Hindlimb muscle (tissue), 1 donor: ENCODE data around the gene NIN. TPM values are rescaled to one million over a fixed set of nuclear protein-coding genes. Genes with fewer than 3 reads are reported as not detected.

ENCODE experiments used
- DNase-seq: peaks from one replicate; pipeline ENCODE4 v3.0.0-alpha.2; 2013
- polyA plus RNA-seq: library from polyadenylated mRNA; unstranded; fragments of 120-200 nt; gene quantifications from one replicate; pipeline ENCODE4 v1.2.1, GENCODE V29; 2013; ENCODE audit not compliant: insufficient read length

Gene NIN, protein sequence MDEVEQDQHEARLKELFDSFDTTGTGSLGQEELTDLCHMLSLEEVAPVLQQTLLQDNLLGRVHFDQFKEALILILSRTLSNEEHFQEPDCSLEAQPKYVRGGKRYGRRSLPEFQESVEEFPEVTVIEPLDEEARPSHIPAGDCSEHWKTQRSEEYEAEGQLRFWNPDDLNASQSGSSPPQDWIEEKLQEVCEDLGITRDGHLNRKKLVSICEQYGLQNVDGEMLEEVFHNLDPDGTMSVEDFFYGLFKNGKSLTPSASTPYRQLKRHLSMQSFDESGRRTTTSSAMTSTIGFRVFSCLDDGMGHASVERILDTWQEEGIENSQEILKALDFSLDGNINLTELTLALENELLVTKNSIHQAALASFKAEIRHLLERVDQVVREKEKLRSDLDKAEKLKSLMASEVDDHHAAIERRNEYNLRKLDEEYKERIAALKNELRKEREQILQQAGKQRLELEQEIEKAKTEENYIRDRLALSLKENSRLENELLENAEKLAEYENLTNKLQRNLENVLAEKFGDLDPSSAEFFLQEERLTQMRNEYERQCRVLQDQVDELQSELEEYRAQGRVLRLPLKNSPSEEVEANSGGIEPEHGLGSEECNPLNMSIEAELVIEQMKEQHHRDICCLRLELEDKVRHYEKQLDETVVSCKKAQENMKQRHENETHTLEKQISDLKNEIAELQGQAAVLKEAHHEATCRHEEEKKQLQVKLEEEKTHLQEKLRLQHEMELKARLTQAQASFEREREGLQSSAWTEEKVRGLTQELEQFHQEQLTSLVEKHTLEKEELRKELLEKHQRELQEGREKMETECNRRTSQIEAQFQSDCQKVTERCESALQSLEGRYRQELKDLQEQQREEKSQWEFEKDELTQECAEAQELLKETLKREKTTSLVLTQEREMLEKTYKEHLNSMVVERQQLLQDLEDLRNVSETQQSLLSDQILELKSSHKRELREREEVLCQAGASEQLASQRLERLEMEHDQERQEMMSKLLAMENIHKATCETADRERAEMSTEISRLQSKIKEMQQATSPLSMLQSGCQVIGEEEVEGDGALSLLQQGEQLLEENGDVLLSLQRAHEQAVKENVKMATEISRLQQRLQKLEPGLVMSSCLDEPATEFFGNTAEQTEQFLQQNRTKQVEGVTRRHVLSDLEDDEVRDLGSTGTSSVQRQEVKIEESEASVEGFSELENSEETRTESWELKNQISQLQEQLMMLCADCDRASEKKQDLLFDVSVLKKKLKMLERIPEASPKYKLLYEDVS (N-terminal part only)
- polyA plus RNA-seq, result 39.1 TPM

DNA sequence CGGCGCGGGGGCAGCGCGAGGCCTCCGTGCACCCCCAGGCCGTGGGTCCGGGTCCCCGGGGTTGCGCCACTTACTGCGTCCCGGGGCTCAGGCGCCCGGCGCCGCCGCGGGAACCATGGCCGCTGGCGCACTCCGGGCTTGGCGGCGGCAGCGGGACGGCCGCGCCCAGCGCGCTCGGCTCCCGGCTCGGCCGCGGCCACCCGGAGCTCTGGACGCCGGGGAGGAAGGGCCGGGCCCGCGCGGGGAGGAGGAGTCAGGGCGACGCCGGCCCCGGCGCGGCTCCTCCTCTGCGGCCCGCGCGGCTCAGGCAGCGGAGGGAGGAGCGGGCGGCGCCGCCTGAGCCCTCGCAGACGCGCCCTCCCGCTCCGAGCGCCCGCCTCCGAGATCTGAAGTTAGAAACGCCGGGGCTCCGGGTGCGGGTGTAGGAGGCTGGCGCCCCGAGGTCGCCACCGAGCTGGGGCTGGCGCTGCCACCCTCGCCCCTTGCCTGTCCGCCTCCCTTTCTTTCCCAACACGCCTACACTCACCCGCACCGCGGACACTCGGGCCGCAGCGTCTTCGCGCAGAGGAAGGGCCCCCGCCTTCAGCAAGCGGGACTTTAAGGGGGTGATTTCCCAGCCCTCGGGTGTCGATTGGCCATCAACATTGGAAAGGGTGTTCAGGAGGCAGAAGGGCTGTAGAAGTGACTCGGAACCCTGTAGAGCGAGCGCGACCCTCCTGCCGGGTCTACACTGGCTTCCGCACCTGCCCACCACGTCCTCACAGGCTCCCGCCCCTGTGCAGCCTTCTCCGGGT is at the start of gene NIN:
TSS of gene NIN (minus strand) at position 231 of the 794 bp plus-strand sequence. CDS start 9,106 bp downstream, outside the sequence.
- DNase-seq, result peak; percentile 90

DNA sequence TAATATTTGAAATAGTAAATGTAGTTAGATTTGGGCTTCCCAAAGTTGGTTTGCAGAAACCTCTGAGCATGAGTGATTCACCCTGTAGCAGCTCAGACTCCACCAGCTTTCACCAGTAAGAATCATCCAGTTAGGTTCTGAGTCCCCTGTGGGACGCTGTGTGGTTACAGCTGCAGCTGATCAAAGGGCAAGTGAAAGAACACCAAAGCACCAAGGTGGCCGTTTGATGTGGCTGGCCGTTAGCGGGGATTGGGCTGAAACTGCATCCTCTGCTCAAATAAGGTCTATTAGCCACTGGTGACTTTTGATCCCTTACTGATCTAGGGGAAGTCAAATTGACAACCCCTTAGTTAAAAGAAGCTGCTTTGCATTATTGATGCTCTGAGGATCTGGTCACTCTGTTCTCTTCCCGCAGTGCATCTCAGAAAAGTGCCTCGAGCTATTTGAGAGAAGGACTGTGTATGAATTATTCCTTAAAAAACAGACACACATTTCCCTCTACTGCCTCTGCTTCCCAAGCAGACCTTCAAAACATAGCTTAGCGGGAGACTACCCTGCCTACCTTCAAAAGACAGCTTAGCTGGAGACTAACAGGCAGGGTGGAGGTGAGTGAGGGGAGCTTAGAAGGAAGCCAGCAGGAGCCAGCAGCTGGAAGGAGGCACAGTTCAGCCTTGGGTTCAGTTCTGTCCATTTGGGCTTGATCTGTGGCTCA is 44.6 kb upstream of the NIN start:
- DNase-seq, result no peak

- no peak for DNase-seq
Observed at GRCh38 chr14:50874757-50875156, 43.8 kb upstream of the NIN start.

- peak; percentile 4 for DNase-seq
Observed at GRCh38 chr14:50871914-50872732, 41.2 kb upstream of the NIN start, which contains the start of gene ABHD12B. ABHD12B (plus strand) TSS chr14:50872053; CDS start chr14:50872175, 122 bp downstream.

GRCh38 chr14:50871228-50871627 is 40.3 kb upstream of the NIN start:
- DNase-seq, result no peak

DNA sequence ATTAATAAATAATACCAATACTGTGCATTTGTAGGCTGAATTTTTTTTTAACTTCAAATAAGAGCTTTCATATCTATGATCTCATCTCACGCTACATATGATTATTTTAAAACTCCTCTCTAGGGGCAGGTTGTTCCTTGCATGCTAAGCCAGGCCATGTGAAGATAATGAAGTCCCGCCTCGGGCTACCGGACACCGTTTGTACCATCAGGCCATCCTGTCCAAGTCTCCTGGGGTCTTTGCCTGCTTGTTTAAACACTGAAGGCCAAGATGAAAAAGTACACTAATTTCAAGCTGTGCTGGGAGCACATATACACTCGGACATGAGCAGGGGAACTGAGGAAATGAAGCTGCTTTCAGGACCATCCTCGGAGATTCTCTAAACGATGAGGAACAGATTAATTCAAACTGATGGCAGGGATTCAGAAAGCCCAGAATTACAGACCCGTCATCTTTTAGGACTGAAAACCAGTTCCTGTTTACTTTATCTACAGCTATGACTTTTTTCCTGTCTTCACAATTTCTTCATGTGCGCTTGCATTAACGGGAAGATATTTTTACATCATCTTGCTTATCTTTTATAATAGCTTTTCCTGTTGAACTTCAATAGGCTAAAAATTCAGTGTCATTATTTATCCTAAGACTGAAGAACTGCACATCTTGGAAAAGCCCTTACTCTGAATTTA is 34.6 kb upstream of the NIN start:
- DNase-seq, result no peak

DNA sequence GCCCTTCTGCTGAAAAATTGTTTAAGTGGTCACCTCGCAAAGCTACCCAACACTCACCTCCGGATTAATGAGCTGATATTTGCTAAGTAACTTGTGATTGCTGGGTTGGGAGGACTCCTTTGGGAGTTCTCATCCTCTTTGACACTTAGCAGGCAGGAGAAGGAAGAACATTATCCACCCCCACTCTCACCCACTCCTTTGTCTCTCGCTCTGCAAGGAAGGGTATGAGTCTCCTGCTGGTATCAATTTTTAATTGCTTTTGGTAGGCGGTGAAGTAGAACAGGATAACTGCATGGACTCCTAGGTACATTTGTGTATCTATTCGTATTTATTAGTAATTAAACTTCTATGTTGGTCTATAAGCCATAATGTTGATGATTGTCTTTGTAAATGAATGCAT is 34.0 kb upstream of the NIN start:
- no peak for DNase-seq

- DNase-seq, result no peak
Observed at GRCh38 chr14:50864237-50864636, 33.3 kb upstream of the NIN start.

- no peak for DNase-seq
Observed at GRCh38 chr14:50862036-50862570, 31.1 kb upstream of the NIN start.

GRCh38 chr14:50860478-50861086 is 29.6 kb upstream of the NIN start:
- DNase-seq, result peak; percentile 82

DNA sequence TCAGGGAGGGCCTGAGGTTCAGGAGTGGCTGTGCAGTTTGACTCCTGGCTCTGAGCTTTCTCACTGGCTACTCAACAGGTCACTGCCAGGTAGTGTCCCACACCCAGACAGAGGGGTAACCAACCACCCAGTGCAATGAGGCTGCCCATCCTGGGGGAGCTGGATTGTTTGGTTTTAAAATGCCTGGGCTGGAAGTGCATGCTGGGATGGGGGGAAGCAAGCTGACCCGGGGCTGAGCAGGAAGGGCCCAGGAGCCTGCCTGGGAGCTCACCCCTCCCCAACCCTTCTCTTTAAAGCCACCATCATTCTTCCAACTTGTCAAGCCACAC is 28.3 kb upstream of the NIN start:
- no peak for DNase-seq

GRCh38 chr14:50856660-50857059 is 25.7 kb upstream of the NIN start:
- DNase-seq, result no peak

GRCh38 chr14:50855558-50855957 is 24.6 kb upstream of the NIN start:
- no peak for DNase-seq

DNA sequence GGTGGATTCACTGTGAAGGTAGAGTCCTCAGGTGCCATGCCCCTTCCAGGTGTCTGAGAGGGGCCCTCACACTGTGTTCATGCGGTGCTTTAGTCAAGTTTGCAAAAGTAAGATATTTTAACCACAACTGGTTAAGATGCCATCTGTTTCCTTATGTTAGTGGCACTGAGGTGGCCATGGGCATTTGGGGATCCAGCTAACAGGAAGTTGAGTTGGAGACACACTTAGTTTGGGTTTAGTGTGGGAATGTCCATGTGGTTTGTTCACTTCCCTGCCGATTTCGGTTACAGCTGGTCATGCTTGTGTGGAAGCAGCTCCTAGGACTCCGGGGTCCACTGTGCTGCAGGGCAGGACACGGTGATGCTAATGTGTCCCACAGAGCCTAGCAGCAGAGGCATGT is 23.6 kb upstream of the NIN start:
- DNase-seq, result no peak

GRCh38 chr14:50853891-50854290 is 22.9 kb upstream of the NIN start:
- no peak for DNase-seq

GRCh38 chr14:50846226-50846880 is 15.4 kb upstream of the NIN start:
- no peak for DNase-seq

DNA sequence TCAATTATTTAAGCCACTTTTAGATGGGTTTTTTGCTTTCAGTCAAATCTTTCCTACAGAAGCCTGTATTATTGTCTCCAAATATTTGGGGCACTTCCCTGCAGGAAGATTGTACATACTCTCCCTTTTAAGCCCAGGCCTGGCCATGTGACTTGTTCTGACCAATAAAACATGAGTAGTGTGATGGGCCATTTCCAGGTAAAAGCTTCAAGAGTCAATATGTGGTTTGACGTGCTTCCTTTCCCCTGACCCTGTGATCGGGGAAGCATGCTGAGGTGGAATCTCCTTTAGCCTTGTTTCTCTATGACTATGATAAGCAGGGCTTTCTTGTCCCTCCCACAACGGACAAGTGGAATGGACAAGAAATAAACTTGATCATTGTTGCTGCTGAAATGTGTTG is 14.2 kb upstream of the NIN start:
- DNase-seq, result no peak

DNA sequence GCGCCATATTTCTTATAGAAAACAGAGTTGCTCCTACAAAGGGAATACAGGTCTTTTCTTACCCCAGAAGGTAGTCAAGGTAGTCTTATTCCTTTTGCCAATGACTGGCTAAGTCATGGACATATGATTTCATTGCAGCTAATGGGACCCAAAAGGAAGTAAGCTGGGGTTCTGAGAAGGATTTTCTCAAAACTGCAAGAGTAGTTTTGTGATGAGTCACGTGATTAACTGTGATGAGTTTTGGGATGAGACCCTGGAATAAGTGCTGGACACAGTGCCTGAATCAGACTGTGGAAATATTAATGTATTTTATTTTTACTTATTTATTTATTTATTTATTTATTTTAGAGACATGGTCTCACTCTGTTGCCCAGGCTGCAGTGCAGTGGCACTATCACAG is 13.4 kb upstream of the NIN start:
- DNase-seq, result no peak
